ENCODE measurements around the gene ZNF613.
"Not testable (repeated sequence)": the region's sequence is repeated elsewhere in the genome, so short reads cannot be mapped to it uniquely, and the experiment has no call there.

ZNF613 gene

GRCh38 chr19:51926784-51927741 is at the start of gene ZNF613:
Gene ZNF613, plus strand, starts transcription at chr19:51927472. Its CDS starts 8,749 bp downstream, at chr19:51936221.
- peak; percentile 79 for DNase-seq (ENCODE audit: low read depth)

- no peak for DNase-seq (ENCODE audit: low read depth)
These were observed 44.8 kb upstream of the ZNF613 start for GRCh38 chr19:51882518-51882917.

GRCh38 chr19:51884713-51885112 is 42.6 kb upstream of the ZNF613 start:
- DNase-seq (ENCODE audit: low read depth), result no peak

- DNase-seq (ENCODE audit: low read depth), result peak; percentile 42
These were observed 39.5 kb upstream of the ZNF613 start, which contains the start of gene ZNF577 for GRCh38 chr19:51887522-51888498. Gene ZNF577, minus strand, starts transcription at chr19:51887951. Its CDS starts 7,569 bp downstream, at chr19:51880382.

GRCh38 chr19:51889934-51890333 is 37.3 kb upstream of the ZNF613 start:
- no peak for DNase-seq (ENCODE audit: low read depth)

- DNase-seq (ENCODE audit: low read depth), result no peak
These were observed 36.0 kb upstream of the ZNF613 start for GRCh38 chr19:51891193-51891747.

- DNase-seq (ENCODE audit: low read depth), result no peak
These were observed 25.4 kb upstream of the ZNF613 start for GRCh38 chr19:51901860-51902259.

- DNase-seq (ENCODE audit: low read depth), result no peak
These were observed 24.1 kb upstream of the ZNF613 start for GRCh38 chr19:51903192-51903591.

GRCh38 chr19:51904331-51905165 is 22.7 kb upstream of the ZNF613 start, which contains the start of gene ZNF649:
Gene ZNF649, minus strand, starts transcription at chr19:51905017. Its CDS starts 4,910 bp downstream, at chr19:51900107.
- DNase-seq (ENCODE audit: low read depth), result peak; percentile 70

- DNase-seq (ENCODE audit: low read depth), result no peak
These were observed 22.1 kb upstream of the ZNF613 start for GRCh38 chr19:51905206-51905605.

GRCh38 chr19:51905639-51906038 is 21.6 kb upstream of the ZNF613 start:
- DNase-seq (ENCODE audit: low read depth), result not testable (repeated sequence)

GRCh38 chr19:51906108-51906507 is 21.2 kb upstream of the ZNF613 start:
- DNase-seq (ENCODE audit: low read depth), result not testable (repeated sequence)

- not testable (repeated sequence) for DNase-seq (ENCODE audit: low read depth)
These were observed 19.3 kb upstream of the ZNF613 start for GRCh38 chr19:51907981-51908380.

GRCh38 chr19:51915324-51915867 is 11.9 kb upstream of the ZNF613 start:
- no peak for DNase-seq (ENCODE audit: low read depth)

- DNase-seq (ENCODE audit: low read depth), result no peak
These were observed 11.1 kb upstream of the ZNF613 start for GRCh38 chr19:51916167-51916566.

GRCh38 chr19:51919606-51920005 is 7.7 kb upstream of the ZNF613 start:
- no peak for DNase-seq (ENCODE audit: low read depth)

- no peak for DNase-seq (ENCODE audit: low read depth)
These were observed 5.3 kb upstream of the ZNF613 start for GRCh38 chr19:51921949-51922348.

GRCh38 chr19:51926426-51926783 is 867 bp upstream of the ZNF613 start:
- DNase-seq (ENCODE audit: low read depth), result no peak

GRCh38 chr19:51927859-51928258 is 587 bp downstream of the ZNF613 start:
- no peak for DNase-seq (ENCODE audit: low read depth)

- no peak for DNase-seq (ENCODE audit: low read depth)
These were observed 4.6 kb downstream of the ZNF613 start for GRCh38 chr19:51931921-51932320.

GRCh38 chr19:51938936-51939335 is 11.7 kb downstream of the ZNF613 start:
- no peak for DNase-seq (ENCODE audit: low read depth)

Data from stimulated activated CD8-positive, alpha-beta memory T cell treated with anti-CD3 and anti-CD28 coated beads, Interleukin-12 subunit alpha, Interleukin-12 subunit beta, amount 100 ng/mL, for 1 hour (primary cell).